Measurements from ENCODE around the gene PLGRKT.
A peak's percentile ranks its signal among the peaks of the same experiment; 100 is the strongest.

Gene PLGRKT

GRCh38 chr9:5429873-5430564, 7.7 kb downstream of the PLGRKT start:
- DNase-seq (ENCODE audit: low read depth, low spot score) = no peak
- TF ChIP-seq CTCF (IDR thresholded peaks at IDR 0.05; ENCODE audit: low read depth, low read length) = no peak
- in situ Hi-C loops (cut with HindIII; ENCODE audit: low sequenced_read_pairs) = no loop called here
- no peak overlapping the region for H3K4me3 ChIP-seq (ENCODE audit: low read depth, low read length)

DNA sequence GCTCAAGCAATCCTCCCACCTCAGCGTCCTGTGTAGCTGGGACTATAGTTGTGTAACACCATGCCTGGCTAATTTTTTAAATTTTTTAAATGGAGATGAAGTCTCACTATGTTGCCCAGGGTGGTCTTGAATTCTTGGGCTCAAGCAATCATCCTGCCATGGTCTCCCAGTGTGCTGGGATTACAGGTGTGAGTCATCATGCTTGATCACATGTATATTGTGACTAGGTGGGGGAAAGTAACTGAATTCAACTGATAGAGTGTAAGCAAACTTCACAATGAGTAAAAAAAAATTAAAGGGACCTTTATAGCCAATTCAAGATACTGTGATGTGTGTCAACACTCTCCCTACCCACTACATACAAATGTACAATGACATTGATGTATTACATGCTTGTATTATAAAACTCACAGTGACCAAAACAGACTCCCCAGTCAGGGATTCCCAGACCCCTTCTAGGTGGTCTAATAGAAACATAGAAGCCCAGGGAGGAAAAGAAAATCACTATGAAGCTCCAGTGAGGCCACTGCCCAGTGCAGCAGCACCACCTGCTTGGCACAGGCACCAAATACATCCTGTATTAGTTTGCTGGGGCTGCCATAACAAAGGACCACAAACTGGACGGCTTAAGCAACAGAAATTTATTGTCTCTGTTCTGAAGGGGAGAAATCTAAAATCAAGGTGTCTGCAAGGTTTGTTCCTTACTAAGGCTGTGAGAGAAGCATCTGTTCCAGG, 8.8 kb downstream of the PLGRKT start:
- in situ Hi-C loops (cut with HindIII; ENCODE audit: low sequenced_read_pairs) = no loop called here
- TF ChIP-seq CTCF (IDR thresholded peaks at IDR 0.05; ENCODE audit: low read depth, low read length) = no peak

GRCh38 chr9:5428172-5428571, 9.6 kb downstream of the PLGRKT start:
- in situ Hi-C loops (cut with HindIII; ENCODE audit: low sequenced_read_pairs) = no loop called here
- no peak for DNase-seq (ENCODE audit: low read depth, low spot score)
- TF ChIP-seq CTCF (IDR thresholded peaks at IDR 0.05; ENCODE audit: low read depth, low read length) = no peak
- H3K4me3 ChIP-seq (ENCODE audit: low read depth, low read length) = no peak overlapping the region

More for the DNA sequence above, 8.8 kb downstream of the PLGRKT start:
- H3K4me3 ChIP-seq (ENCODE audit: low read depth, low read length) = no peak overlapping the region
- DNase-seq (ENCODE audit: low read depth, low spot score) = no peak

DNA sequence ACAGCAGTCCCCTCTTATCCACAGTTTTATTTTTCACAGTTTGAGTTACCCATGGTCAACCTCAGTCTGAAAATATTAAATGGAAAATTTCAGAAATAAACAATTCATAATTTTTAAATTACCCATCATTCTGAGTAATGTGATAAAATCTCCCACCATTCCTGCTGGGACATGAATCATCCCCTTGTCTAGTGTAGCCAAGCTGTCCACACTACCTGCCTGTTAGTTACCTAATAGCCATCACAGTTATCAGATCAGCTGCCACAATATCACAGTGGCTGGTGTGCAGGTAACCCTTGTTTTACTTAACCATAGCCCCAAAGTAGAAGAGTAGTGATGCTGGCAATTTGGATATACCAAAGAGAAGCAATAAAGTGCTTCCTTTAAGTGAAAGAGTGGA, 10.7 kb downstream of the PLGRKT start:
- in situ Hi-C loops (cut with HindIII; ENCODE audit: low sequenced_read_pairs) = no loop called here

GRCh38 chr9:5425006-5425628, 12.6 kb downstream of the PLGRKT start:
- DNase-seq (ENCODE audit: low read depth, low spot score) = peak; percentile 37
- in situ Hi-C loops (cut with HindIII; ENCODE audit: low sequenced_read_pairs) = no loop called here
- H3K4me3 ChIP-seq (ENCODE audit: low read depth, low read length) = no peak overlapping the region
- peak; percentile 17 for TF ChIP-seq CTCF (IDR thresholded peaks at IDR 0.05; ENCODE audit: low read depth, low read length)

More for the DNA sequence above, 10.7 kb downstream of the PLGRKT start:
- no peak overlapping the region for H3K4me3 ChIP-seq (ENCODE audit: low read depth, low read length)
- DNase-seq (ENCODE audit: low read depth, low spot score) = no peak
- TF ChIP-seq CTCF (IDR thresholded peaks at IDR 0.05; ENCODE audit: low read depth, low read length) = no peak

DNA sequence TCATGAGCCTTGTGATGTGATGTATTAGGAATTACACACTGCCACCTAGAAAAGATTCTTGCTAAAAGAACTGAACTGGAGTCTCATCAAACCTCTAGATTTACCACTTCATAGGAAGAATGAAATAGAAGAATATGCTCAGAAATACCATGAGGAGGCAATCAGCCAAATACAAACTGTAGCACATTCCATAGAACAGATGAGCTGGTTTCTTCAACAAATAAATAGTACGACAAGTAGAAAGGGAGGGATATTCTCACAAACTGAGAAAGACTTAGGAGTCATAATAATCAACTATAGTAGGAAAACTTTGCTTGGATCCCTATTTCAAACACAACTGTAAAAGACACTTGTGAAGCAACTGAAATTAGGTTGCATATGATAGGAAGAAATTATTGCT, 15.4 kb downstream of the PLGRKT start:
- DNase-seq (ENCODE audit: low read depth, low spot score) = no peak
- in situ Hi-C loops (cut with HindIII; ENCODE audit: low sequenced_read_pairs) = no loop called here
- TF ChIP-seq CTCF (IDR thresholded peaks at IDR 0.05; ENCODE audit: low read depth, low read length) = no peak

More for the DNA sequence above, 15.4 kb downstream of the PLGRKT start:
- no peak overlapping the region for H3K4me3 ChIP-seq (ENCODE audit: low read depth, low read length)

Data from astrocyte of the spinal cord (primary cell).